ENCODE results near the gene ZMYM2. TPM values are rescaled to one million over a fixed set of nuclear protein-coding genes. Genes with fewer than 3 reads are reported as not detected.

Gene ZMYM2
- 100 to 1,000 TPM in 1 of 2 donors, 10 to 100 TPM in 1; 86.4 to 103 TPM for total RNA-seq

DNA sequence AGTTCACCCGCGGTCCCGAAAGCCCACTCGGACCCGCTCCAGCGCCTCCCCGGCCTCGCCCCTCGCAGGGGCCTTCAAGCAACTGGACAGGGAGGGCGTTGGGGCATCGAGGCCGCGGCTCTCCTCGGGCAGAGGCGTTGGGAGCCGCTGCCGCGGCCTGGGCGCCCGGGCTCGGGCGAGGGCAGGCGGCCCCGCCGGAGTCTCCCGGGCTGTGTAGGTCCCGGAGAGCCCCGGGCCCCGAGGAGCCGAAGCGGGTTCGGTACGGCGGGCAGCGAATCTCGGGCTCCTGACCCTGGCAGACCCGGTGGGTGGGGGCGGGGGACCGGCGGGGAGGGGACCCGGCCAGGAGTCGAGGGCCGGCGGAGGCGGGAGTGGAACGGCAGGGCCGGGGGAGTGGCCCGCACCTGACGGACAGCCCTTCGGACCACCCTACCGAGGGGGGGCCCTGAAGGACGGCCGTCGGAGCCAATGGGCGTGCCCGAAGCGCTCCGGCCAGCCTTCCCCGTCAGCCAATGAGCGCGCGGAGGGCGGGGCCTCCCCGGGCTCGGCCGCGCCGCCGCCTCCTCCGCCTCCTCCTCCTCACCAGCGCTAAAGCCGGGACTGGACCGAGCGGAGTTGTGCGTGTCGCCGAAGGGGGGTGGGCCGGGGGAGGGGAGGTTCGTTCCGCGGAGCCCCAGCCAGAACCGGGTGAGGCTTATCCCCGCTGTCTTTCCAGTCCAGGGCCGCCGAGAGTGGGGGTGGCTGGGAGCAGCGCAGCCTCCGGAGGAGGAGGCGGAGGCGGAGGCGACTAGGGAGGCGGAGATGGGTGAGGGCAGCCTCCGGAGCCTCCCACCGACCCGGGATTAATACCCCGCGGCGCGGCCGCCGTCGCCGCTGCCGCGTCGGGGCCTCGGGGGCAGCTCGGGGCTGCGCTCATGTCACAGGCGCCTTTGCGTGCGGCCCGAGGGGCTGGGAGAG is at the start of gene ZMYM2:
TSS of gene ZMYM2 (plus strand) at position 573 of the 957 bp plus-strand sequence. CDS start 34,346 bp downstream, outside the sequence.
- Mint-ChIP-seq H3K36me3 (ENCODE audit: insufficient read depth in 2 of 2) (peaks cover 5% of the 10 kb centered on the region in 2 donors), H3K4me3 (peak within 1 kb of the TSS; percentile 95 to 98), H3K27me3 (ENCODE audit: low read depth) (no peaks in the 10 kb centered on the region), H3K9me3 (no peaks in the 10 kb centered on the region), H3K4me1 (ENCODE audit: low read depth) (peaks cover 23% of the 10 kb centered on the region), H3K27ac (peak within 1 kb of the TSS; percentile 87)
- ATAC-seq (replicated peaks in 1 of 2), result peak; percentile 81 to 84
- peak; percentile 99 to 100 for DNase-seq

- no peak for ATAC-seq (replicated peaks in 1 of 2)
- Mint-ChIP-seq H3K27me3 (ENCODE audit: low read depth) (no peaks in the 10 kb centered on the region), H3K27ac (no peak overlapping the region)
These were observed 48.0 kb upstream of the ZMYM2 start for GRCh38 chr13:19910336-19911072.

GRCh38 chr13:19927117-19927748 is 31.3 kb upstream of the ZMYM2 start:
- H3K27ac Mint-ChIP-seq, result no peak overlapping the region
- no peak overlapping the region for H3K4me3 Mint-ChIP-seq
- no peaks in the 10 kb centered on the region for H3K36me3 Mint-ChIP-seq (ENCODE audit: insufficient read depth in 2 of 2)
- H3K4me1 Mint-ChIP-seq (ENCODE audit: low read depth), result no peaks in the 10 kb centered on the region
- no peaks in the 10 kb centered on the region for H3K27me3 Mint-ChIP-seq (ENCODE audit: low read depth)
- no peaks in the 10 kb centered on the region for H3K9me3 Mint-ChIP-seq
- ATAC-seq (replicated peaks in 1 of 2), result no peak
- no peak for DNase-seq

More at GRCh38 chr13:19910336-19911072, 48.0 kb upstream of the ZMYM2 start:
- no peak overlapping the region for H3K4me3 Mint-ChIP-seq
- H3K4me1 Mint-ChIP-seq (ENCODE audit: low read depth), result no peaks in the 10 kb centered on the region
- H3K36me3 Mint-ChIP-seq (ENCODE audit: insufficient read depth in 2 of 2), result no peaks in the 10 kb centered on the region
- peaks cover 0 to 2% of the 10 kb centered on the region in 2 donors for H3K9me3 Mint-ChIP-seq
- DNase-seq, result no peak

- Mint-ChIP-seq H3K4me3 (no peak overlapping the region), H3K36me3 (ENCODE audit: insufficient read depth in 2 of 2) (no peaks in the 10 kb centered on the region), H3K27ac (no peak overlapping the region), H3K27me3 (ENCODE audit: low read depth) (no peaks in the 10 kb centered on the region), H3K4me1 (ENCODE audit: low read depth) (no peaks in the 10 kb centered on the region), H3K9me3 (no peaks in the 10 kb centered on the region)
- DNase-seq (no peak), ATAC-seq (replicated peaks in 1 of 2) (no peak)
These were observed 18.4 kb upstream of the ZMYM2 start for GRCh38 chr13:19940106-19940505.

DNA sequence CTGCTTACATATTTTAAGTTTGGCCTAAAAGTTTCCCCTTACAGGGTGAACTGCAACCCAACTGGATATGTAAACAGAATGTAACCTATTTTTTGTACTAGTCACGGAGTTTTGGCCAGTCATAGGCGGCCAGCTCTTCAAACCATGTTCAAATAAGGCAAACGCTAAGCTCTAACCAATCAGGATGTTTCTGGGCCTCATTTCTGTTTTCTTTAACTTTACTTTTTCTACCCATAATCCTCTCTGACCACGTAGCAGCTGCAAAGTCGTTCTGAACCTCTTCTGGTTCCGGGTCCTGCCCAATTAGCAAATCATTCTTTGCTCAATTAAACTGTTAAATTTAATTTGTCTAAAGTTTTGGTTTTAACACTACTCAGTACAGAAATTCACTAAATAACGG is 8.2 kb upstream of the ZMYM2 start:
- Mint-ChIP-seq H3K4me3 (no peak overlapping the region), H3K36me3 (ENCODE audit: insufficient read depth in 2 of 2) (no peaks in the 10 kb centered on the region), H3K4me1 (ENCODE audit: low read depth) (no peaks in the 10 kb centered on the region), H3K27ac (no peak overlapping the region), H3K27me3 (ENCODE audit: low read depth) (no peaks in the 10 kb centered on the region), H3K9me3 (no peaks in the 10 kb centered on the region)
- ATAC-seq (replicated peaks in 1 of 2) (no peak), DNase-seq (no peak)

- Mint-ChIP-seq H3K36me3 (ENCODE audit: insufficient read depth in 2 of 2) (no peaks in the 10 kb centered on the region), H3K9me3 (no peaks in the 10 kb centered on the region), H3K4me3 (no peak overlapping the region), H3K27me3 (ENCODE audit: low read depth) (no peaks in the 10 kb centered on the region), H3K4me1 (ENCODE audit: low read depth) (no peaks in the 10 kb centered on the region), H3K27ac (no peak overlapping the region)
- no peak for ATAC-seq (replicated peaks in 1 of 2)
- DNase-seq, result no peak
These were observed 5.7 kb upstream of the ZMYM2 start for GRCh38 chr13:19952850-19953249.

- ATAC-seq (replicated peaks in 1 of 2) (no peak), DNase-seq (no peak)
- Mint-ChIP-seq H3K27me3 (ENCODE audit: low read depth) (no peaks in the 10 kb centered on the region), H3K27ac (no peak overlapping the region), H3K9me3 (no peaks in the 10 kb centered on the region), H3K4me3 (no peak overlapping the region), H3K36me3 (ENCODE audit: insufficient read depth in 2 of 2) (peaks cover 0 to 2% of the 10 kb centered on the region in 2 donors), H3K4me1 (ENCODE audit: low read depth) (peaks cover 12% of the 10 kb centered on the region)
These were observed 2.5 kb upstream of the ZMYM2 start for GRCh38 chr13:19955873-19956559.

DNA sequence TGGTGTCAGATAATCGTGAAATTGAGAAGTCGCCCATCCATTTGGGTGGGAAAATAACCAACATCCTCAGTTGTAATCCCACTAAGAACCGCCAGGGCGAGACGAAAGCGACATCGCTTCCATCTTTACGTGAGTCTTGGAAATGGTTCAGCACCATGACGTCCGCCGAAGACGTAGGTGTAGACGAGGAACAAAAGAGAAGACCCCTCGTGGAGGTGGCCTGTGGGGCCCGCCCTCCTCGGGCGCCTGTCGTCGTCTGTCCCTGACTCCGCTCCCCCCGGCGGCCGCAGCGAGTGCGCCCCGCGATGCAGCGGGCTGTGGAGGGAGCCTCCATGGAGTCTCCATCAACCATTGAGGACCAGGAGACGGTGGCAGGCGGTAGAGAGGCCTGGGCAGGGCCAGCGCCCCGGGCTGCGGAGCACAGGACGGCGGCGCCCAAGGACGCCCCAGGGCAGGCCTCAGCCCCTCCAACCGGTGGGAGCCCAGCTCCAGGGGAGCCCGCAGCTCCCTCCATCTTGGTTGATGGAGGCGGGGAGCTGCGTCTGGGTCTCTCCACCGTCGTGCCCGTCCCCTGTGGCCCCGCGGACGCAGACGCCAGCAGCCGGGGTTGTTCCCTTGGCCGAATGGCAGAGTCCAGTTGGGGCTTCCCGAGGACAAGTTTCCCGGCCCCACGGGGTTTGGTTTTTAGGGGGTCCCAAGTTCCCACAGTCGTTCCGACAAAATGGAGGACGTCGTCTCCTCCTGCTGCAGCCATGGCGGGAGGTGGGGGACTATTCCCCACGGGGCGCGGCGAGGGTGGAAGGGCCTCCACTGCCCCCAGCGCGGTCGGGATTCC is 990 bp upstream of the ZMYM2 start:
- peak; percentile 18 to 22 for ATAC-seq (replicated peaks in 1 of 2)
- H3K9me3 Mint-ChIP-seq, result no peaks in the 10 kb centered on the region
- H3K36me3 Mint-ChIP-seq (ENCODE audit: insufficient read depth in 2 of 2), result peaks cover 3 to 5% of the 10 kb centered on the region in 2 donors
- H3K27me3 Mint-ChIP-seq (ENCODE audit: low read depth), result no peaks in the 10 kb centered on the region
- H3K4me1 Mint-ChIP-seq (ENCODE audit: low read depth), result peaks cover 23% of the 10 kb centered on the region
- DNase-seq, result peak; percentile 83 to 84
- peak overlapping the region; percentile 83 for H3K27ac Mint-ChIP-seq
- H3K4me3 Mint-ChIP-seq, result peak overlapping the region; percentile 87

DNA sequence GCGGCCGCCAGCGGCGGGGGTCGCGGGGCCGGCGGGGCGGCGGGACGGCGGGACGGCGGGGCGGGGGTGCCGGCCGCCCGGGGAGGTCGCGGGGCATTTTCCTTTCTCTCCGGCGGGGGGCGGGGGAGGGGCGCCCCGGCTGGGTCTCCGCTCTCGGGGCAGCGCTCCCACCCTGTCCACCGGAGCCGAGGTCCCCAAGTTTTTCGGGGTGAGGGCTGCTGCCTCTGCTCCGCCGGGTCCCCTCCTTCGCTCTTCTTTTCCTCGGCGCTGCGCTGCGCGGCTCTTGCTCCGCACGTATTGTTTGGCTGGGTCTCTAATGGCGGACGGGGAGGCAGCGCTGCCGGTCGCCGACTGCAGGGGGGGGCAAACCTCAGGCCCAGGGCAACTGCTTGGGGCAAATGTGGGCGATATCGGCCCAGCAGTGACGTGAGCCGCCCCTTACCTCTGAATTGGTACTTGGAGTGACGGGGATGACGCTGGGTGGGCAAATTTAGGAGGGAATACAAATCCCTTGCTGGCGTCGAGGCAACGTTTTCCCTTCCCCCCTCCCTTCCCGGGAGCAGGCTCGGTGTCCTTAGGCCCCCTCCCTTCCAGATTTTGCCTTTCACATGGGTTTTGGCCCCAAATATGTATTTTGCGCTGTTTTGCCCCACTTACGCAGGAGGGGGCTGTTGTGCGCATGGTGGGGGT is 759 bp downstream of the ZMYM2 start:
- Mint-ChIP-seq H3K4me1 (ENCODE audit: low read depth) (peaks cover 28% of the 10 kb centered on the region), H3K27me3 (ENCODE audit: low read depth) (no peaks in the 10 kb centered on the region), H3K36me3 (ENCODE audit: insufficient read depth in 2 of 2) (peaks cover 5% of the 10 kb centered on the region in 2 donors), H3K27ac (peak overlapping the region; percentile 87), H3K9me3 (no peaks in the 10 kb centered on the region), H3K4me3 (peak overlapping the region; percentile 95 to 98)
- peak; percentile 17 to 23 for ATAC-seq (replicated peaks in 1 of 2)
- DNase-seq, result peak; percentile 79 to 83

- peaks cover 5% of the 10 kb centered on the region in 2 donors for H3K36me3 Mint-ChIP-seq (ENCODE audit: insufficient read depth in 2 of 2)
- DNase-seq, result peak; percentile 86 to 92
- H3K4me1 Mint-ChIP-seq (ENCODE audit: low read depth), result peaks cover 33% of the 10 kb centered on the region
- peak overlapping the region; percentile 96 for H3K27ac Mint-ChIP-seq
- peak; percentile 58 to 60 for ATAC-seq (replicated peaks in 1 of 2)
- H3K9me3 Mint-ChIP-seq, result no peaks in the 10 kb centered on the region
- peak overlapping the region; percentile 95 to 98 for H3K4me3 Mint-ChIP-seq
- no peaks in the 10 kb centered on the region for H3K27me3 Mint-ChIP-seq (ENCODE audit: low read depth)
These were observed 1.5 kb downstream of the ZMYM2 start for GRCh38 chr13:19959831-19960652.

DNA sequence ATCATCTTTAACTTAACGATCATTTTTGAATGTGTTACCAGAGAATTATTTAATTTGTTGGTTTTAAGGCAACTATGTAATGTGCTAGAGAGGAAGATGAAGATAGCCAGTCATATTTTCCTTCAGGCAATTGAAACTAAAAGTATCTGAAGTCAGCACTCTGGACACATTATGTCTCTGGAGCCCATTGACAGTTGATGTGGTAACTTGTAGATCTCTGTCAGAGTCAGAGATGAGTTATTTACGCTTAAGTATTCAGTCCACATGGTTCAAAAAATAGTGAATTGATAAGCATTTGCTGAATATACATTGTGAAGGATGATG is 2.1 kb downstream of the ZMYM2 start:
- H3K4me3 Mint-ChIP-seq, result peak overlapping the region; percentile 95 to 98
- H3K4me1 Mint-ChIP-seq (ENCODE audit: low read depth), result peaks cover 33% of the 10 kb centered on the region
- no peaks in the 10 kb centered on the region for H3K9me3 Mint-ChIP-seq
- DNase-seq, result peak in 1 of 2 donors; percentile 8
- ATAC-seq (replicated peaks in 1 of 2), result peak in 1 of 2 donors; percentile 7
- peak overlapping the region; percentile 96 for H3K27ac Mint-ChIP-seq
- H3K36me3 Mint-ChIP-seq (ENCODE audit: insufficient read depth in 2 of 2), result peaks cover 5% of the 10 kb centered on the region in 2 donors
- no peaks in the 10 kb centered on the region for H3K27me3 Mint-ChIP-seq (ENCODE audit: low read depth)

All from activated T-cell treated with anti-CD3 and anti-CD28 coated beads, Interleukin-2, amount 50 U/mL, for 72 hours (primary cell).